Spleen (tissue), 11 donors: ENCODE measurements around the gene MAST2. TPM values are rescaled to one million over a fixed set of nuclear protein-coding genes. Genes with fewer than 3 reads are reported as not detected.

Source experiments
- DNase-seq: peaks from one replicate; pipeline ENCODE4 v3.0.0-alpha.2; 2020
- H3K27ac ChIP-seq, 8 donors: fragments of 200-600 bp; sonication (generic) in 7 of 8; 1 replicate in 4 of 8; 2 replicates in 4 of 8; pipeline versions ENCODE4 v1.5.0 to v1.8.0; 2016 to 2021; ENCODE audit warnings: inconsistent platforms in 4 of 8, mild to moderate bottlenecking in 4 of 8, moderate library complexity in 1 of 8
- H3K27me3 ChIP-seq, 7 donors: fragments of 200-600 bp; sonication (generic) in 6 of 7; replicated peaks in 1 of 7; 1 replicate in 4 of 7; 2 replicates in 3 of 7; pipeline versions ENCODE4 v1.5.0 to v1.8.0; 2016 to 2021; ENCODE audit warnings: inconsistent platforms in 3 of 7, mild to moderate bottlenecking in 1 of 7
- H3K36me3 ChIP-seq, 6 donors: fragments of 200-600 bp; sonication (generic) in 5 of 6; 1 replicate in 4 of 6; 2 replicates in 2 of 6; pipeline versions ENCODE4 v1.5.0 to v1.8.0; 2016 to 2021; ENCODE audit warnings: inconsistent platforms in 2 of 6
- H3K4me1 ChIP-seq, 6 donors: fragments of 200-600 bp; sonication (generic) in 5 of 6; 1 replicate in 3 of 6; 2 replicates in 3 of 6; pipeline versions ENCODE4 v1.5.0 to v1.8.0; 2016 to 2021; ENCODE audit warnings: inconsistent platforms in 3 of 6
- H3K4me3 ChIP-seq, 8 donors: fragments of 200-600 bp; sonication (generic) in 7 of 8; 1 replicate in 4 of 8; 2 replicates in 4 of 8; pipeline versions ENCODE4 v1.5.0 to v1.8.0; 2016 to 2021; ENCODE audit warnings: inconsistent platforms in 4 of 8, mild to moderate bottlenecking in 4 of 8, moderate library complexity in 2 of 8
- H3K9me3 ChIP-seq, 8 donors: fragments of 200-600 bp; sonication (generic) in 7 of 8; 1 replicate in 4 of 8; 2 replicates in 4 of 8; pipeline versions ENCODE4 v1.5.0 to v1.8.0; 2016 to 2021; ENCODE audit warnings: inconsistent platforms in 4 of 8
- POLR2A ChIP-seq, 3 donors: fragments of 450-650 bp; IDR thresholded peaks; one replicate each; pipeline ENCODE4 v1.5.1; 2017; ENCODE audit warnings: antibody characterized with exemption in 3 of 3, mild to moderate bottlenecking in 1 of 3
- POLR2AphosphoS5 ChIP-seq, 3 donors: sonication (generic); formaldehyde crosslinking; IDR thresholded peaks; one replicate each; pipeline ENCODE4 v1.5.1; 2017; ENCODE audit warnings: antibody characterized with exemption in 3 of 3
- WGBS, 5 donors: extraction: QIAGEN DNeasy Blood & Tissue Kit in 3 of 5; methylation state at CpG; one replicate each; pipeline versions ENCODE4 v1.1.5 to v1.1.7; 2013 to 2018; 5-methylcytosine and 5-hydroxymethylcytosine counted together
- intact Hi-C: fragments of 100-400 bp; cut with DNase I; formaldehyde crosslinking; loops from one replicate; pipeline ENCODE4 v1.15.0; 2023; ENCODE audit warnings: low total_unique reads
- polyA plus RNA-seq, 3 donors: library from polyadenylated mRNA; stranded (reverse); fragments of 200-250 nt; gene quantifications; one replicate each; pipeline ENCODE4 v1.2.1, GENCODE V29; 2013
- total RNA-seq, 7 donors: library from RNA; depleted of rRNA in 3 of 7; stranded (reverse); fragments of >200 nt in 3 of 7; fragmentation: NEBNext Ultra II Directional in 4 of 7; extraction: Animal tissue kit (Norgen Biotek cat#: 25700) in 4 of 7; gene quantifications; one replicate each; pipeline versions ENCODE4 v1.1.0 to v1.2.1, GENCODE V29; 2016 to 2021
- TF ChIP-seq, protein P1 (sequence below), 11 experiments: fragments of 200-600 bp in 7 of 11; fragments of 450-650 bp in 4 of 11; sonication (generic) in 4 of 11; IDR thresholded peaks in 8 of 11; conservative IDR thresholded peaks in 3 of 11; 1 replicate in 7 of 11; 2 replicates in 4 of 11; pipeline versions ENCODE4 v1.4.0 to v1.8.0; 2016 to 2021; ENCODE audit warnings: antibody characterized with exemption in 11 of 11, inconsistent platforms in 4 of 11, mild to moderate bottlenecking in 1 of 11
- donor health status: healthy with polysubstance abuse.
- donor health status: DM: no; HTN: no; CAD: no; lungs with moderate emphysema.
- donor health status: DM: no; HTN: no; CAD: no.
- donor health status: Bipolar disorder and iron deficiency.
- donor health status: healthy.
- donor health status: DM: no; HTN: no; CAD: no.
- donor health status: DM: yes; HTN: yes; CAD: no.

MAST2 gene
- total and polyA plus RNA-seq, 10 donors, result 3.6 to 19.4 (median 12.9) TPM

DNA sequence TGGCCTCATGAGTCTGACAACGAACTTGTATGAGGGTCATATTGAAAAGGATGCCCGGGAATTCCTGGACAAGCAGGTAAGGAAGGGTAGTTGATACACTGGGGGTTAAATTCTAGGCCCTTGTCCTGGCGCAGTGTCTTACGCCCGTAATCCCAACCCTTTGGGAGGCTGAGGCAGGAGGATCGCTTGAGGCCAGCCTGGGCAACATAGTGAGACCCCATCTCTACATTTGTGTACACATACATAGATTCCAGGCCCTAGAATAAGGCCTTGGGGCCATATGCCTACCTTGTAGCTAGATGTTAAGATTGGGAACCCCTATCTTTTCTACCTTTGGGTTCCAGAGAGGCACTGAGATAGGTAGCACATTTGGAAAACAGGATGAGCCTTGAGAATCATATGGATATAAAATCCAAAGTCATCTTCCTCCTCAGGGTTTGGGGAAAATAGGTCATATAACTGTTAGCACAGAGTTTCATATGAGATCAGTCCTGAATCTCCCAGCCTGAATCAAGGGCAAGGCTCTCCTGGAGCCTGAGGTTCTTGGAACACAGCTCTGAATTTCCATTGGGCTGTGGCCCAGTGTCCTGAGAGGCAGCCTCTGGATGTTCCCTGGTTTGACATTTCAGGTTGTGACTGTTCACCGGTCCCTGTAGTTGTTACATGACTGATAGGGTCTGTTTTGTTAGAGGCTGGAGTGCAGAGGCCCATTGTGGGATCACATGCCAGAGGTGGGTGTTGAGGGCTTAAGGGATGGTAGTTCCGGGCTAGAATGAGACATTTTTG is 224.6 kb downstream of the MAST2 start:
- H3K4me3 ChIP-seq, result no peak overlapping the region
- no peak for DNase-seq
- H3K27ac ChIP-seq, result no peak overlapping the region
- 93 to 98% (median 95%) methylated on average over 7 to 8 of the region's 8 CpGs for WGBS, 5 donors
- intact Hi-C loops, result no loop called here
- H3K27me3 ChIP-seq, result no peaks in the 10 kb centered on the region
- no peaks in the 10 kb centered on the region for H3K4me1 ChIP-seq
- no peaks in the 10 kb centered on the region for H3K9me3 ChIP-seq
- TF ChIP-seq POLR2AphosphoS5 (IDR thresholded peaks at IDR 0.05) (no peak), POLR2A (IDR thresholded peaks at IDR 0.05) (no peak)
- TF ChIP-seq, protein P1, sequence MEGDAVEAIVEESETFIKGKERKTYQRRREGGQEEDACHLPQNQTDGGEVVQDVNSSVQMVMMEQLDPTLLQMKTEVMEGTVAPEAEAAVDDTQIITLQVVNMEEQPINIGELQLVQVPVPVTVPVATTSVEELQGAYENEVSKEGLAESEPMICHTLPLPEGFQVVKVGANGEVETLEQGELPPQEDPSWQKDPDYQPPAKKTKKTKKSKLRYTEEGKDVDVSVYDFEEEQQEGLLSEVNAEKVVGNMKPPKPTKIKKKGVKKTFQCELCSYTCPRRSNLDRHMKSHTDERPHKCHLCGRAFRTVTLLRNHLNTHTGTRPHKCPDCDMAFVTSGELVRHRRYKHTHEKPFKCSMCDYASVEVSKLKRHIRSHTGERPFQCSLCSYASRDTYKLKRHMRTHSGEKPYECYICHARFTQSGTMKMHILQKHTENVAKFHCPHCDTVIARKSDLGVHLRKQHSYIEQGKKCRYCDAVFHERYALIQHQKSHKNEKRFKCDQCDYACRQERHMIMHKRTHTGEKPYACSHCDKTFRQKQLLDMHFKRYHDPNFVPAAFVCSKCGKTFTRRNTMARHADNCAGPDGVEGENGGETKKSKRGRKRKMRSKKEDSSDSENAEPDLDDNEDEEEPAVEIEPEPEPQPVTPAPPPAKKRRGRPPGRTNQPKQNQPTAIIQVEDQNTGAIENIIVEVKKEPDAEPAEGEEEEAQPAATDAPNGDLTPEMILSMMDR (IDR thresholded peaks at IDR 0.05 in 8 of 11, conservative IDR thresholded peaks at IDR 0.05 in 3 of 11), result no peak
- peaks cover 0 to 88% (median 19%) of the 10 kb centered on the region in 6 donors for H3K36me3 ChIP-seq

DNA sequence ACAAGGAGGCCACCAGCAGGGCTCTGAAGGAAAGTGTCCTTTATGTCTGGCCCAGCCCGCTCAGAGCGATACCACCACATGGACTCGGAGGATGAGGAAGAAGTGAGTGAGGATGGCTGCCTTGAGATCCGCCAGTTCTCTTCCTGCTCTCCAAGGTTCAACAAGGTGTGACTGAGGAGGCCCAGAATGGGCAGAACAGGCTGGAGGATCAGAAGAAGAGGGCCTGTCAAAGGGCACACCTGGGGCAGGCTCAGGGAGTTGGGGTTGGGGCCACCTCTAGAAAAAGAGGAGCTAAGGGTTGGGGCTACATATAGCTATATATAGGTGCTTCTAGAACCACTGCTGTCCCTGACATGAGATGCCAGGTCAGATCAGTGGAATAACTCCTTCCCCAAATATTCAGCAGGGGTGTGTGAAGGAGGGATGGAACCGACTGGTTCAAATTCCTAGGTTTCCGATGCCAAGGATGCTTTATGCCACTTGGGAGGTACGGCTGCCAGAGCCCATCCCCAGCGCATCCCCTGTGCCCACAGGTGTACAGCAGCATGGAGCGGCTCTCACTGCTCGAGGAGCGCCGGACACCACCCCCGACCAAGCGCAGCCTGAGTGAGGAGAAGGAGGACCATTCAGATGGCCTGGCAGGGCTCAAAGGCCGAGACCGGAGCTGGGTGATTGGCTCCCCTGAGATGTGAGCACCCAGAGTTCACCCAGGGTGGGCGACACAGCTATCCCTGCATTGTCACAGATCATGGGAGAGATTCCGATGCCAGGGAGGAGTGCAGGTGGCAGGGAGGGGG is 226.9 kb downstream of the MAST2 start:
- H3K4me3 ChIP-seq, result no peak overlapping the region
- H3K27me3 ChIP-seq, result no peaks in the 10 kb centered on the region
- H3K27ac ChIP-seq, result no peak overlapping the region
- 94 to 98% (median 96%) methylated on average over 18 of the region's 18 CpGs for WGBS, 5 donors
- peaks cover 0 to 88% (median 8%) of the 10 kb centered on the region in 6 donors for H3K36me3 ChIP-seq
- TF ChIP-seq POLR2AphosphoS5 (IDR thresholded peaks at IDR 0.05), result peak in 1 of 3 donors; percentile 32
- TF ChIP-seq, protein P1 (IDR thresholded peaks at IDR 0.05 in 8 of 11, conservative IDR thresholded peaks at IDR 0.05 in 3 of 11), result no peak
- intact Hi-C loops, result no loop called here
- no peaks in the 10 kb centered on the region for H3K9me3 ChIP-seq
- no peak for DNase-seq
- no peaks in the 10 kb centered on the region for H3K4me1 ChIP-seq

DNA sequence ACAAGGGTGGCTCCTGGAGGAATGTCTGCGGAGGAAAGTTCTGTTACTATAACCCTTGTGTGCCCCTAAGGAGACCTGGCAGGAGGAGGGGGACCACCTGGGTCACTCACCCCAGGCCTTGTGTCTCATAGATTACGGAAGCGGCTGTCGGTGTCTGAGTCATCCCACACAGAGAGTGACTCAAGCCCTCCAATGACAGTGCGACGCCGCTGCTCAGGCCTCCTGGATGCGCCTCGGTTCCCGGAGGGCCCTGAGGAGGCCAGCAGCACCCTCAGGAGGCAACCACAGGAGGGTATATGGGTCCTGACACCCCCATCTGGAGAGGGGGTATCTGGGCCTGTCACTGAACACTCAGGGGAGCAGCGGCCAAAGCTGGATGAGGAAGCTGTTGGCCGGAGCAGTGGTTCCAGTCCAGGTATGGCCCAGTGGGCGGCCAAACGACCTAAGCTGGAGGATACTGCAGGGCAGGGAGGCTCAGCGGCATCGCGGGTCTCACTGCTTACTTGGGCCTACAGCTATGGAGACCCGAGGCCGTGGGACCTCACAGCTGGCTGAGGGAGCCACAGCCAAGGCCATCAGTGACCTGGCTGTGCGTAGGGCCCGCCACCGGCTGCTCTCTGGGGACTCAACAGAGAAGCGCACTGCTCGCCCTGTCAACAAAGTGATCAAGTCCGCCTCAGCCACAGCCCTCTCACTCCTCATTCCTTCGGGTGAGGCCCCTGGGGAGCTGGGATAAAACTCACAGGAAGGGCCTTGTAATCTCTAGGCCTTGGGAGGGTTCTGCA is 227.7 kb downstream of the MAST2 start:
- 90 to 96% (median 95%) methylated on average over 19 to 26 of the region's 26 CpGs for WGBS, 5 donors
- TF ChIP-seq POLR2AphosphoS5 (IDR thresholded peaks at IDR 0.05), result peak in 2 of 3 donors; percentile 4 to 40
- TF ChIP-seq, protein P1 (IDR thresholded peaks at IDR 0.05 in 8 of 11, conservative IDR thresholded peaks at IDR 0.05 in 3 of 11), result no peak

More for the DNA sequence above, 227.7 kb downstream of the MAST2 start:
- intact Hi-C loops, result no loop called here
- Histone ChIP-seq H3K36me3 (peaks cover 0 to 87% (median 8%) of the 10 kb centered on the region in 6 donors), H3K4me1 (no peaks in the 10 kb centered on the region), H3K27ac (no peak overlapping the region), H3K9me3 (no peaks in the 10 kb centered on the region), H3K4me3 (no peak overlapping the region), H3K27me3 (no peaks in the 10 kb centered on the region)
- DNase-seq, result no peak
